GM06990 (cell line): Measurements from ENCODE around the gene AMN1.
"Not testable (repeated sequence)": the region's sequence is repeated elsewhere in the genome, so short reads cannot be mapped to it uniquely, and the experiment has no call there.

ENCODE experiments used
- DNase-seq: peaks from one replicate; pipeline ENCODE4 v3.0.0-alpha.2; 2011; ENCODE audit not compliant: insufficient read length; ENCODE audit errors: extremely low read depth
- H3K27me3 ChIP-seq: replicated peaks from 2 replicates; pipeline ENCODE4 v1.6.0; 2011; ENCODE audit warnings: low read length; ENCODE audit not compliant: control insufficient read depth, insufficient read depth
- H3K36me3 ChIP-seq: 2 replicates; pipeline ENCODE4 v1.5.1; 2011; ENCODE audit warnings: low read length; ENCODE audit not compliant: control insufficient read depth, insufficient read depth
- H3K4me3 ChIP-seq: replicated peaks from 2 replicates; pipeline ENCODE4 v1.5.1; 2011; ENCODE audit warnings: low read depth, mild to moderate bottlenecking, control low read depth, low read length
- CTCF ChIP-seq: IDR thresholded peaks from 2 replicates; pipeline ENCODE4 v1.5.1; 2011; ENCODE audit warnings: low read length, control low read depth, mild to moderate bottlenecking, inconsistent platforms; ENCODE audit not compliant: insufficient read depth, poor library complexity, severe bottlenecking

Gene AMN1

GRCh38 chr12:31715283-31715825, 13.5 kb downstream of the AMN1 start:
- DNase-seq: peak; percentile 63
- Histone ChIP-seq H3K27me3 (no peaks in the 10 kb centered on the region), H3K36me3 (no peaks in the 10 kb centered on the region), H3K4me3 (peak overlapping the region; percentile 31)
- no peak for TF ChIP-seq CTCF

- TF ChIP-seq CTCF: no peak
- Histone ChIP-seq H3K36me3 (no peaks in the 10 kb centered on the region), H3K4me3 (no peak overlapping the region), H3K27me3 (no peaks in the 10 kb centered on the region)
- DNase-seq: no peak
These were observed 14.2 kb downstream of the AMN1 start for GRCh38 chr12:31714406-31715271.

GRCh38 chr12:31712877-31713276, 15.9 kb downstream of the AMN1 start:
- TF ChIP-seq CTCF: no peak
- DNase-seq: no peak
- H3K27me3 ChIP-seq: no peaks in the 10 kb centered on the region
- H3K4me3 ChIP-seq: no peak overlapping the region
- H3K36me3 ChIP-seq: no peaks in the 10 kb centered on the region

GRCh38 chr12:31710021-31710818, 18.6 kb downstream of the AMN1 start:
- H3K4me3 ChIP-seq: no peak overlapping the region
- DNase-seq: no peak
- no peak for TF ChIP-seq CTCF
- no peaks in the 10 kb centered on the region for H3K36me3 ChIP-seq
- no peaks in the 10 kb centered on the region for H3K27me3 ChIP-seq

DNA sequence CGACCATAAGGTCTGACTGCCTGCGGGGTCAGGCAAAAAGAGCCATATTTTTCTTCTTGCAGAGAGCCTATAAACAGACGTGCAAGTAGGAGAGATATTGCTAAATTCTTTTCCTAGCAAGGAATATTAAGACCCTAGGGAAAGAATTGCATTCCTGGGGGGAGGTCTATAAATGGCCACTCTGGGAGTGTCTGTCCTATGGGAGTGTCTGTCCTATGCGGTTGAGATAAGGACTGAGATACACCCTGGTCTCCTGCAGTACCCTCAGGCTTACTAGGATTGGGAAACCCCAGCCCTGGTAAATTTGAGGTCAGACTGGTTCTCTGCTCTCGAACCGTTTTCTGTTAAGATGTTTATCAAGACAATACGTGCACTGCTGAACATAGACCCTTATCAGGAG, 20.7 kb downstream of the AMN1 start:
- not testable (repeated sequence) for H3K27me3 ChIP-seq, DNase-seq, H3K4me3 ChIP-seq, H3K36me3 ChIP-seq

DNA sequence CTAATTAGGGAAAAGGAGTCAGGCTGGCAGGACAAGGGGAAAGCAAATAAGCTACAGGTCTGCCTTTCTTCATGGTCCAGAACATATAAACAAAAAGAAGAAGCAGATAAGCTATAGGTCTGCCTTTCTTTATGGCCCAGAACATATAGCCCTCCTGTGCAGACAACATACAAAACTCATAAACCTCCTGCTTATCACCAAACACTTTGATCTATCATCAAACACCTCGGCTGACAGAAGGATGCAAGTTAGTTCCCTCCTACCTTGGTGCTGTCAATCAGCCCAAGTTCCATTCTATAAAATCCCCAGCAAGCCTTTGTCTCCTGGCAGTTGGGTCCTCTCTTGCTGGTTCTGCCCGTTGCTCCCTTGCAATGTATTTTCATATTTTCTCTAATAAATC, 23.2 kb downstream of the AMN1 start:
- H3K27me3 ChIP-seq: no peaks in the 10 kb centered on the region

More for the DNA sequence above, 23.2 kb downstream of the AMN1 start:
- TF ChIP-seq CTCF: no peak
- H3K4me3 ChIP-seq: no peak overlapping the region
- H3K36me3 ChIP-seq: no peaks in the 10 kb centered on the region
- no peak for DNase-seq
